Nephron (organoid): Measurements from ENCODE around the gene BCL2L2.
"Not testable (repeated sequence)": the region's sequence is repeated elsewhere in the genome, so short reads cannot be mapped to it uniquely, and the experiment has no call there.

ENCODE experiments used
- H3K27ac Mint-ChIP-seq, 3 experiments: 2 replicates each; pipeline ENCODE4 v1.8.0; 2020; ENCODE audit warnings: mixed read lengths in 3 of 3, mild to moderate bottlenecking in 2 of 3, moderate library complexity in 1 of 3
- H3K27me3 Mint-ChIP-seq: 2 replicates; pipeline ENCODE4 v1.8.0; 2021; ENCODE audit warnings: low read depth, mild to moderate bottlenecking, moderate library complexity, mixed read lengths
- H3K36me3 Mint-ChIP-seq: 2 replicates; pipeline ENCODE4 v1.8.0; 2020; ENCODE audit warnings: low read depth, mixed read lengths
- H3K4me1 Mint-ChIP-seq: 2 replicates; pipeline ENCODE4 v1.8.0; 2020; ENCODE audit warnings: mixed read lengths
- H3K4me3 Mint-ChIP-seq, 3 experiments: 2 replicates each; pipeline ENCODE4 v1.8.0; 2020; ENCODE audit warnings: mild to moderate bottlenecking in 3 of 3, mixed read lengths in 3 of 3, moderate library complexity in 2 of 3
- H3K9me3 Mint-ChIP-seq: 2 replicates; pipeline ENCODE4 v1.8.0; 2020; ENCODE audit warnings: mixed read lengths
- TF ChIP-seq, protein P1 (sequence below), 3 experiments: fragments of 200-600 bp; sonication (generic); IDR thresholded peaks; one replicate each; pipeline ENCODE4 v1.5.0; 2021; ENCODE audit warnings: antibody characterized with exemption in 3 of 3; ENCODE audit not compliant: unreplicated experiment in 3 of 3

The BCL2L2 gene, protein sequence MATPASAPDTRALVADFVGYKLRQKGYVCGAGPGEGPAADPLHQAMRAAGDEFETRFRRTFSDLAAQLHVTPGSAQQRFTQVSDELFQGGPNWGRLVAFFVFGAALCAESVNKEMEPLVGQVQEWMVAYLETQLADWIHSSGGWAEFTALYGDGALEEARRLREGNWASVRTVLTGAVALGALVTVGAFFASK

DNA sequence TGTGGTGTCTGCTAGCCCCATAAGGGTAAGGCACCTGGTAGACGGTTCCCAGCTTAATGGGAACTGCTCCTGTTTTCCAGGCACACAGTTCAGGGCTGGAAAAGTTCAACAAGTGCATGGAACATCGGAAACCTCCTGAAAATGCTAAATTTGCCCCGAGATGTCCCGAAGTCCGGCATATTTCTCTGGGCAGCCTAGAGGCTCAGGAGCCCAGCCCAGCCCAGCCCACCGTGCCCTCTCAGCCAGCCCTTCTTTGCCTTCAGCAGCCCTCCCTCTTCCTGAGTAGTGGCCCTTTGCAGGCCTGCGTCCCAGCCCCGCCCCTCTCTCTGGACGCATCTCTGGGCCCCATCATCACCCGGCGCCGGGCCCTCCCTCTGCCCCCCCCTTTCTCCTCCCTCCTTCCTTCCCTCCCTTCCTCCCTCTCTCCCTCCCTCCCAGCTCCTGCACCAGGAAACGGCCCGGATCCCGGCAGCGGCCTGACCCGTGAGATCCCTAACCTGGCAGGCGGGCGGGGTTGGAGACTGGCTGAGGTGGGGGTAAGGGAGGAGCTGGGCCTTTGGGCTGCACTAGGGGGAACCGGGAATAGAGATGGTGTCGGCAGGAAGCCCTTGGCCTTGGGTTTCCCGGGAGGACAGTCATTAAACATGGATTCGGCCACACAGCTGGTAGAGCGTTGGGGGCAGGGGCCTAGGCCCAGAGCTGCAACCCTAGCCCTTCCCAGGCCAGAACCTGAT is at the start of gene BCL2L2:
TSS of gene BCL2L2 (plus strand) at position 422 of the 734 bp plus-strand sequence. CDS start 935 bp downstream, outside the sequence.
- peaks cover 42% of the 10 kb centered on the region for H3K4me1 Mint-ChIP-seq
- H3K36me3 Mint-ChIP-seq = peaks cover 21% of the 10 kb centered on the region
- no peaks in the 10 kb centered on the region for H3K9me3 Mint-ChIP-seq
- TF ChIP-seq, protein P1, sequence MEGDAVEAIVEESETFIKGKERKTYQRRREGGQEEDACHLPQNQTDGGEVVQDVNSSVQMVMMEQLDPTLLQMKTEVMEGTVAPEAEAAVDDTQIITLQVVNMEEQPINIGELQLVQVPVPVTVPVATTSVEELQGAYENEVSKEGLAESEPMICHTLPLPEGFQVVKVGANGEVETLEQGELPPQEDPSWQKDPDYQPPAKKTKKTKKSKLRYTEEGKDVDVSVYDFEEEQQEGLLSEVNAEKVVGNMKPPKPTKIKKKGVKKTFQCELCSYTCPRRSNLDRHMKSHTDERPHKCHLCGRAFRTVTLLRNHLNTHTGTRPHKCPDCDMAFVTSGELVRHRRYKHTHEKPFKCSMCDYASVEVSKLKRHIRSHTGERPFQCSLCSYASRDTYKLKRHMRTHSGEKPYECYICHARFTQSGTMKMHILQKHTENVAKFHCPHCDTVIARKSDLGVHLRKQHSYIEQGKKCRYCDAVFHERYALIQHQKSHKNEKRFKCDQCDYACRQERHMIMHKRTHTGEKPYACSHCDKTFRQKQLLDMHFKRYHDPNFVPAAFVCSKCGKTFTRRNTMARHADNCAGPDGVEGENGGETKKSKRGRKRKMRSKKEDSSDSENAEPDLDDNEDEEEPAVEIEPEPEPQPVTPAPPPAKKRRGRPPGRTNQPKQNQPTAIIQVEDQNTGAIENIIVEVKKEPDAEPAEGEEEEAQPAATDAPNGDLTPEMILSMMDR (IDR thresholded peaks at IDR 0.05; ENCODE audit: unreplicated experiment in 3 of 3) = no peak
- H3K27ac Mint-ChIP-seq = peak within 1 kb of the TSS; percentile 92 to 97 (median 95)
- H3K4me3 Mint-ChIP-seq = peak within 1 kb of the TSS; percentile 93 to 98 (median 95)
- H3K27me3 Mint-ChIP-seq = peaks cover 5% of the 10 kb centered on the region

DNA sequence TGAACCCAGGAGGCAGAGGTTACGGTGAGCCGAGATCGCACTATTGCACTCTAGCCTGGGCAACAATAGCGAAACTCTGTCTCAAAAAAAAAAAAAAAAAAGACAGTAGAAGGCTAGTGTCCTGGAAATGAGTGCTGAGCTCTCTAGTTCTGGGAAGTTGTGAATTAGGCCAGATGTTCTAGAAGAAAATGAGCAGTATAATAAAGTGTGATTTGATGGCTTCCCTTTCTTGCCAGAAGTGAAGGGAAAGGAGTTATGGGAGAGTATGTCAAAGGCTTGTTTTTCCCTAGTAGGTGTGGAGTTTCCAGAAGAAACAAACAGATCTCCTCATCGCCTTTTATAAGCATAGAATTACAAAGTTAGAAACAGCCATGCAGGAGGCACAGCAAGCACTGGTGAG is 48.4 kb upstream of the BCL2L2 start:
- Mint-ChIP-seq H3K27me3 (peaks cover 2% of the 10 kb centered on the region), H3K27ac (peak overlapping the region; percentile 42 to 76 (median 59)), H3K4me1 (peaks cover 5% of the 10 kb centered on the region), H3K36me3 (no peaks in the 10 kb centered on the region), H3K9me3 (no peaks in the 10 kb centered on the region), H3K4me3 (no peak overlapping the region)
- TF ChIP-seq, protein P1 (IDR thresholded peaks at IDR 0.05; ENCODE audit: unreplicated experiment in 3 of 3) = no peak

DNA sequence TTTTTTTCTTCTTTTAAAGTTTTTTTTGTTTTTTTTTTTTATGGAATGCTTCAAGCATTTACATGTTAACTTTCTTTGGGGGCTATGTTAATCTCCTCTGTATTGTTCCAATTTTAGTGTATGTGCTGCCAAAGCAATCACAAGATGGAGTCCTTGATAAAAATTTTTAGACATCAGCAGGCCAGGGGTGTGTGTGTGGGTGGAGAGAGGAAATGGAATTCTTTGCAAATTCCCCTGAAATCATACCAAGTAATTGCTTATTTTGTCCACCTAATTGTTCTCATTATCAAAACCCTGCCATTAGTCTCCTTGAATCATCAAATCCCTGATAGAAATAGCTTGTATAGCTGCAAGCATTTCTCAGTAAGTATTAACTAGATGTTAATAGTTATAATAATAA is 47.2 kb upstream of the BCL2L2 start:
- Mint-ChIP-seq H3K27me3 (peaks cover 4% of the 10 kb centered on the region), H3K4me1 (peaks cover 5% of the 10 kb centered on the region), H3K36me3 (no peaks in the 10 kb centered on the region), H3K27ac (peak overlapping the region; percentile 14 to 79 (median 20)), H3K9me3 (no peaks in the 10 kb centered on the region), H3K4me3 (no peak overlapping the region)
- TF ChIP-seq, protein P1 (IDR thresholded peaks at IDR 0.05; ENCODE audit: unreplicated experiment in 3 of 3) = no peak

DNA sequence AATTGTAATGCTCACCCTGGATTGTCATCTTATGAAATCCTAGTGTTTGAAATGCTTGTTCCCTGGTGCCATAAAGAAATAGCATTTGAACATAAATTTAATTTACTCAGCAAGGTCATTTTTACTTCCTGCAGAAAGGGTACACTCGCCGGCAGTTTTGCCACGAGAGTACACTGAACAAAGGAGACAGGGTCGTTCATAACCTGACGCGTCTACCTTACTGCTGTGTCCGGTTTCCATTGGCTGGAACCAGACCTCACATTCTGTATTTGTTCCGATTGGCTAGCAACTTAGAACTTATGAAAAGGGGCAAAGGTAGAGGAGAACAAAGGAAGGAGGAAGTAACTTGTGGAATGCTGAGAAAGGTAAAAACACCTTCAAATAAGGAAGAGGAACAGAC is 45.8 kb upstream of the BCL2L2 start:
- not testable (repeated sequence) for H3K36me3 Mint-ChIP-seq, H3K4me3 Mint-ChIP-seq, H3K9me3 Mint-ChIP-seq, H3K4me1 Mint-ChIP-seq, H3K27me3 Mint-ChIP-seq
- H3K27ac Mint-ChIP-seq = peak overlapping the region; percentile 2 to 89 (median 36)

DNA sequence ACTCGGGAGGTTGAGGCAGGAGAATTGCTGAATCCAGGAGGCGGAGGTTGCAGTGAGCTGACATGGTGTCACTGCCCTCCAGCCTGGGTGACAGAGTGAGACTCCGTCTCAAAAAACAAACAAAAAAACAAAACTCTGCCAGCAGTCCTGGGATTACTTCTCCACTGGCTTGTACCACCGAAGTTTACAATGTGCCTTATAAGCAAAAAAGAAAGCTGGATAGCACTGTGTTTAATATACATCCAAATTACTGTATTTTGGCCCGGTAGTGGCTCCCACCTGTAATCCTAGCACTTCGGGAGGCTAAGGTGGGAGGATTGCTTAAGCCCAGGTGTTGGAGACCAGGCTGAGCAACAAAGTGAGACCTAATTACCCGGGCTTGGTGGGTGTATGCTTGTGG is 37.4 kb upstream of the BCL2L2 start:
- TF ChIP-seq, protein P1 (IDR thresholded peaks at IDR 0.05; ENCODE audit: unreplicated experiment in 3 of 3) = no peak
- H3K4me3 Mint-ChIP-seq = no peak overlapping the region
- no peaks in the 10 kb centered on the region for H3K27me3 Mint-ChIP-seq
- H3K27ac Mint-ChIP-seq = no peak overlapping the region
- no peaks in the 10 kb centered on the region for H3K9me3 Mint-ChIP-seq
- no peaks in the 10 kb centered on the region for H3K4me1 Mint-ChIP-seq
- H3K36me3 Mint-ChIP-seq = no peaks in the 10 kb centered on the region

DNA sequence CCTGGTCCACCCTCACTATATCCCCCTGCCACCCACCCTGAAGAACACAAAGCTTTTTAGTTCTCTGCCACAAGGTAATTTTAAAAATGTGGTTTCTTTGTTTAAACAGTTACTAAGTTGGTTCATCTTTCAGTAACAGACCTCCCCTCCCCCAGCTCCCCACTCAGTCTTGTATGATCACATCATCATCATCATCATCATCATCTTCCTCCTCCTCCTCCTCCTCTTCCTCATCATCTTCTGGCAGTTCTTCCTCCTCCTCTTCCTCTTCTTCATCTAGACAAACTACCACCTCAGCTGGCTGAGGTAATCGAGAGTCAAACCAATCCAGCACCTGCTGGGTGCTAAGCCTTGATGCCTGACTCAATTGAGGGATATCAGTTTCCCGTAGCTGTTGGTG is 31.2 kb upstream of the BCL2L2 start:
- Mint-ChIP-seq H3K4me1 (no peaks in the 10 kb centered on the region), H3K4me3 (no peak overlapping the region), H3K36me3 (peaks cover 30% of the 10 kb centered on the region), H3K9me3 (no peaks in the 10 kb centered on the region), H3K27ac (no peak overlapping the region), H3K27me3 (no peaks in the 10 kb centered on the region)
- TF ChIP-seq, protein P1 (IDR thresholded peaks at IDR 0.05; ENCODE audit: unreplicated experiment in 3 of 3) = no peak
